GM18870 (cell line): Measurements from ENCODE around the gene UHRF2.
"Not testable (repeated sequence)": the region's sequence is repeated elsewhere in the genome, so short reads cannot be mapped to it uniquely, and the experiment has no call there.

ENCODE experiments used
- ATAC-seq: cut with Tn5 transposase; IDR thresholded peaks from one replicate; pipeline ENCODE4 v1.9.1; 2021; ENCODE audit warnings: moderate library complexity; ENCODE audit not compliant: unreplicated experiment

UHRF2 gene, protein sequence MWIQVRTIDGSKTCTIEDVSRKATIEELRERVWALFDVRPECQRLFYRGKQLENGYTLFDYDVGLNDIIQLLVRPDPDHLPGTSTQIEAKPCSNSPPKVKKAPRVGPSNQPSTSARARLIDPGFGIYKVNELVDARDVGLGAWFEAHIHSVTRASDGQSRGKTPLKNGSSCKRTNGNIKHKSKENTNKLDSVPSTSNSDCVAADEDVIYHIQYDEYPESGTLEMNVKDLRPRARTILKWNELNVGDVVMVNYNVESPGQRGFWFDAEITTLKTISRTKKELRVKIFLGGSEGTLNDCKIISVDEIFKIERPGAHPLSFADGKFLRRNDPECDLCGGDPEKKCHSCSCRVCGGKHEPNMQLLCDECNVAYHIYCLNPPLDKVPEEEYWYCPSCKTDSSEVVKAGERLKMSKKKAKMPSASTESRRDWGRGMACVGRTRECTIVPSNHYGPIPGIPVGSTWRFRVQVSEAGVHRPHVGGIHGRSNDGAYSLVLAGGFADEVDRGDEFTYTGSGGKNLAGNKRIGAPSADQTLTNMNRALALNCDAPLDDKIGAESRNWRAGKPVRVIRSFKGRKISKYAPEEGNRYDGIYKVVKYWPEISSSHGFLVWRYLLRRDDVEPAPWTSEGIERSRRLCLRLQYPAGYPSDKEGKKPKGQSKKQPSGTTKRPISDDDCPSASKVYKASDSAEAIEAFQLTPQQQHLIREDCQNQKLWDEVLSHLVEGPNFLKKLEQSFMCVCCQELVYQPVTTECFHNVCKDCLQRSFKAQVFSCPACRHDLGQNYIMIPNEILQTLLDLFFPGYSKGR

GRCh38 chr9:6412487-6413364 is at the start of gene UHRF2:
Gene UHRF2, plus strand, starts transcription at chr9:6413199. Its CDS starts 292 bp downstream, at chr9:6413491.
- ATAC-seq, result peak; percentile 78

- ATAC-seq, result no peak
Measured at GRCh38 chr9:6367128-6367890, 45.7 kb upstream of the UHRF2 start.

GRCh38 chr9:6368831-6369230 is 44.2 kb upstream of the UHRF2 start:
- ATAC-seq, result no peak

- ATAC-seq, result not testable (repeated sequence)
Measured at GRCh38 chr9:6381477-6382012, 31.5 kb upstream of the UHRF2 start.

DNA sequence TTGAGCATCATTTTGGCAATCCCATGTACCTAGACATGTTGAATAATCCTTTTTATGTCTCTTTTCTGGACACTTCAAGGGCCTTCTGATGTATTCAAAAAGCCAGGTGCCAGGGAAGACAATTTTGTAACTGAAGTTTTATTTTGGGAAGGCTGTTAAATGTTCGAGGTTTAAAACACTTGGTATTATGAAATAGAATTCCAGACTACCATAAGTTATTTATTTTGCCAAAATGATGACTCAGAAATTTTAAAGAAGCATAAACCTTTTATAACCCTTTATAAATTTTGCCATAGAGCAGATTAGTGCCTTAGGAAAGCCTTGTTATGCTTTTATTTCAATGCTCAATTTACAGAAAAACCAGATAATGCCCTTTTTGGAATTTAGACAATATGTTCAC is 30.3 kb upstream of the UHRF2 start:
- ATAC-seq, result no peak

- no peak for ATAC-seq
Measured at GRCh38 chr9:6383551-6384225, 29.3 kb upstream of the UHRF2 start.

DNA sequence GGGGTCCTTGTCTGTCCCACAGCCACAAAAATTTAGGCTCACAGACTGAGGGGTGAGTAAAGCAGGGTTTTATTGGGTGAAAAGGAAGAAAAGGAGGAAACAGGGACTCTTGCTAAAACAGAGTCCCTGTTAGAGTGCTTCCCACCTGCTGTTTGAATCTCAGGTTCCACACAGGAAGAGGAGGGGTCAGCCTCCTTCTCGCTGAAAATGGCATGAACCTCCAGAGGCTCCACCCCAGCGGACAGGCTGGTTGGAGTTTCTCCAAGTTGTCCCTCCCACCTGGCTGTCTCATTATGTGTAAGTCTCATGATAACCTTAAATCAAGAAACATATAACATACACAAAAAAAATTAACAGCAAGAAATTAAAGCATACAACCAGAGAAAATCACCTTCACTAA is 28.3 kb upstream of the UHRF2 start:
- no peak for ATAC-seq

- ATAC-seq, result no peak
Measured at GRCh38 chr9:6399071-6399470, 13.9 kb upstream of the UHRF2 start.

- no peak for ATAC-seq
Measured at GRCh38 chr9:6405371-6405770, 7.6 kb upstream of the UHRF2 start.

GRCh38 chr9:6407778-6408177 is 5.2 kb upstream of the UHRF2 start:
- no peak for ATAC-seq

GRCh38 chr9:6408320-6408719 is 4.7 kb upstream of the UHRF2 start:
- no peak for ATAC-seq

DNA sequence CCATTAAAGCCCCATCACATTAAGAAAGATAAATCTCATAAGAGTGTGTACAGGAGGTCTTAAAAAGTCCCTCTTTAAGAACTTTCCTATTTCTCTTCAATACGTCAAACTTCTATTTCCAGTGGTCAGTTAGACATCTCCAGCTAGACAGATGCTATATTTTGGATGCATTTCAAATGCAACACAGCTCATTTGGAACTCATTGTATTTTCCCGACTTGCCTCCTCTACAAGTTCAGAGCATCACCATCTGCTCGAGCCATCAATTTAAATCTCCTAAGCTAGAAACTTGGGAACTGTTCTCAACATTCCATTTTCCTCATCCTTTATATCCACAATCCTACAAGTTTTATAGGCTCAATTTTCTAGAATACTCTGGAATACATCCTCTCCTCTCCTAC is 3.2 kb upstream of the UHRF2 start:
- ATAC-seq, result no peak

GRCh38 chr9:6410633-6411032 is 2.4 kb upstream of the UHRF2 start:
- ATAC-seq, result no peak

DNA sequence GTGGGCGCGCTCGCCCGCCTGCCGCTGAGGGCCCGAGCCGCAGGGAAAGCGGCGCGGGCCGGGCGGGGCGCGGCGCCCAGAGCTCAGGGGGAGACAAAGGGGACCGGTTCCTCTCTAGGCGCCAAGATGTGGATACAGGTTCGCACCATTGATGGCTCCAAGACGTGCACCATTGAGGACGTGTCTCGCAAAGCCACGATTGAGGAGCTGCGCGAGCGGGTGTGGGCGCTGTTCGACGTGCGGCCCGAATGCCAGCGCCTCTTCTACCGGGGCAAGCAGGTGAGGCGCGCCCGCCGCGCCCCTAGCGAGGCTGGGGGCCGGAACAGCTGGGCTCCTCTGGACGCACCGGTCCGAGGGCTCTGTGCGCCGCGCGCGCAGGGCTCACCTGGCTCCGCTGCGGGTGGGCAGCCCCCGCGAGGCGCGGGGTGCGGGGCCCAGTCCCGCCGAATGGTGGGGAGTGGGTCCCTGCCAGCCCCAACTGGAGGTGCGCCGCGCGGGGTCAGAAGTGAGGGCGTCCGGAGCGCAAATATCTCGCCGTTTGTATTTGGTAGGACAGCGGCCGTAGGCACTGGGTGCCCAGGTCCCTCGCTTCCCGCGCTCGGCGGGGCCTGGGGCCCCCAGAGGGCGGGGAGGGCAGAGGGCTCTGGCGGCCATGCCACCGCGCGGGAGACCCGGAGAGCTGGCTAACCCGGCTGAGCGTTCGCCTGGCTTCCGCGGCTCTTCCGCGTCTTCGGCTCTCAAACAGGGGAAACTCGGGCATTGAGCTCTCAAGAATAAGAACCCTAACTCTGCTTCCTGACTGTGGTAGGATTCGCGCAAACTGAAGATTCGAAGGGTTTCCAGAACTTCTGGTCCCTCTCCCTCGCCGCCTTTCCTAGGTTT is 607 bp downstream of the UHRF2 start:
- peak; percentile 0 for ATAC-seq

- no peak for ATAC-seq
Measured at GRCh38 chr9:6414247-6414641, 1.2 kb downstream of the UHRF2 start.

DNA sequence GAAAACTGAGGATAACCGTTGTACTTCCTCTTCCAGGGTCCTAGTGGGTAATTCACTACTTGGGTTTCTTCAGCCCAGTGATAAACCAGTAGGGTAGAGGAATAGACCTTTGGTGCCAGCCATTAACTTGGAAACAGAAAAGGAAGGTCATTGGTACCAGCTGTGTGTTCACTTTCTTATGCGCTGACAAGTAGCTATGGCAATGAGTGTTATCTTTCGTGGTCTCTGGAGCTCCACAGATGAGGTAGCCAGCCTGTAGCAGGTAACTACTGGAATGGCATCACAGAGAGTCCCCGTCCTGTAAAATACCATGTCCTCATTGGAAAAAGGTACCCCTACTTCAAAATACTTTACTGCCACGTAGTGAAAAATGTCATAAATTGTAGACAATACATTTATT is 2.3 kb downstream of the UHRF2 start:
- no peak for ATAC-seq

- no peak for ATAC-seq
Measured at GRCh38 chr9:6417186-6417585, 4.2 kb downstream of the UHRF2 start.

DNA sequence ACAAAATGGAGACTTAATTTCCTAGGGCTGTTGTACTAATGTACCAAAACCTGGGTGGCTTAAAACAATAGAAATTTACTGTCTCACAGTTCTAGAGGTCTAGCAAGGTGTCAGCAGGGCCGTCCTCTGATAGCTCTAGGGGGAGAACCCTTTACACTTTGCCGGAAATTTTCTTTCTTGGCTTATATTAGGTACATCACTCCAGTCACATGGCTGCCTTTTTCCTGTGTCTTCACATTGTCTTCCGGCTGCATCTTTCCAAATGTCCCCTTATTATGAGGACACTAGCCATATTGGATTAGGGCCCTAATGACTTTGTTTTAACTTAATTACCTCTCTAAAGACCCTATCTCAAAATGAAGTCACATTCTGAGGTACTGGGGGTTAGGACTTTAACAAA is 5.8 kb downstream of the UHRF2 start:
- ATAC-seq, result no peak

DNA sequence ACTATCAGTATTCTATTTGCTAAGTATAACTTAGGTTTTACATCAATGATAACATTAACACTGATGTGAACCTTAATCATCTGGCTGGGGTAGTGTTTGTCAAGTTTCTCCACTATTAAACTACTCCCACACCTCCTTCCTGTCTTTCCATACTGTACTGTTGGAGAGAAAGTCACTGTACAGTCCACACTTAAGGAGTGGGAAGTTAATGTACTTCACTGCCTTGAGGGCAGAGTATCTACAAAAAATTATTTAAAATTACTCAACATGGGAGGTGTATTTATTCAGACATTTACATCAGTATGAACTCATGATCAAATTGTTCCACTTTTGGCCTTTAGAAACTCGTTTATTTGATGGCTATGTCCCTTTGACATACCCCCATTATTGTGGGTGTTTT is 11.9 kb downstream of the UHRF2 start:
- no peak for ATAC-seq
